ENCODE data around the gene RETREG1. TPM values are rescaled to one million over a fixed set of nuclear protein-coding genes. Genes with fewer than 3 reads are reported as not detected.
"Not testable (repeated sequence)": the region's sequence is repeated elsewhere in the genome, so short reads cannot be mapped to it uniquely, and the experiment has no call there.

The RETREG1 gene
- total and polyA plus RNA-seq, 2 donors = 4.7 to 13.4 TPM

GRCh38 chr5:16642867-16643266, 26.1 kb upstream of the RETREG1 start:
- 78% methylated on average over 2 of the region's 2 CpGs for WGBS
- Histone ChIP-seq H3K36me3 (ENCODE audit: insufficient read depth) (no peaks in the 10 kb centered on the region), H3K4me3 (ENCODE audit: low read depth, low read length) (no peak overlapping the region), H3K27ac (ENCODE audit: low read depth) (no peak overlapping the region), H3K4me1 (ENCODE audit: insufficient read depth) (no peaks in the 10 kb centered on the region)
- no peak for DNase-seq (ENCODE audit: extremely low spot score)

- Histone ChIP-seq H3K4me3 (ENCODE audit: low read depth, low read length) (no peak overlapping the region), H3K27ac (ENCODE audit: low read depth) (no peak overlapping the region), H3K36me3 (ENCODE audit: insufficient read depth) (no peaks in the 10 kb centered on the region), H3K4me1 (ENCODE audit: insufficient read depth) (no peaks in the 10 kb centered on the region)
- WGBS = 92% methylated on average over 4 of the region's 4 CpGs
- DNase-seq (ENCODE audit: extremely low spot score) = no peak
Observed at GRCh38 chr5:16639206-16639605, 22.4 kb upstream of the RETREG1 start.

- no peaks in the 10 kb centered on the region for H3K36me3 ChIP-seq (ENCODE audit: insufficient read depth)
- no peak for DNase-seq (ENCODE audit: extremely low spot score)
- H3K4me3 ChIP-seq (ENCODE audit: low read depth, low read length) = no peak overlapping the region
- 75% methylated on average over 3 of the region's 3 CpGs for WGBS
- no peak overlapping the region for H3K27ac ChIP-seq (ENCODE audit: low read depth)
- H3K4me1 ChIP-seq (ENCODE audit: insufficient read depth) = no peaks in the 10 kb centered on the region
Observed at GRCh38 chr5:16628376-16628775, 11.6 kb upstream of the RETREG1 start.

GRCh38 chr5:16626696-16627264, 10.0 kb upstream of the RETREG1 start:
- DNase-seq (ENCODE audit: extremely low spot score) = no peak
- Histone ChIP-seq H3K4me1 (ENCODE audit: insufficient read depth) (no peaks in the 10 kb centered on the region), H3K27ac (ENCODE audit: low read depth) (no peak overlapping the region), H3K4me3 (ENCODE audit: low read depth, low read length) (no peak overlapping the region), H3K36me3 (ENCODE audit: insufficient read depth) (no peaks in the 10 kb centered on the region)
- WGBS = 59% methylated on average over 5 of the region's 5 CpGs

DNA sequence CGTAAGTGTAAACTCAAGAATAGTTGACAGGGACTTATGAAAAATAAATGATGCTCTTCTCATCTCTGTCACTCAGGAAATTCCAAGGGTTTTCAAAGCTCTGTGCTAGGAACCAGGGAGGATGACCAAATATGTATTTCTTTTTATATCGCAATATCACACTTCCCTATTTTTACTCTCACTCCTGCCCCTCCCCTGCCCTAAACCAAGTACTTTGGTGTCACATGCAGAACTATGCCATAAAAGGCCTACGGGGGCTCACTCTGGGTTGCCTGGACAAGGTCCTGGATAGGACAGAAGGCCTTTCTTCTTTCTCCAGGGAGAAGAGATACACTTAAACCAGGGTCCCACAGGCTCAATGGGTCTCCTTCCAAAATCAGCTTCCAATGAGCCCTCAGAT, 8.3 kb upstream of the RETREG1 start:
- H3K36me3 ChIP-seq (ENCODE audit: insufficient read depth) = no peaks in the 10 kb centered on the region
- H3K4me1 ChIP-seq (ENCODE audit: insufficient read depth) = no peaks in the 10 kb centered on the region
- H3K4me3 ChIP-seq (ENCODE audit: low read depth, low read length) = no peak overlapping the region
- no peak overlapping the region for H3K27ac ChIP-seq (ENCODE audit: low read depth)
- DNase-seq (ENCODE audit: extremely low spot score) = no peak
- WGBS = 51% methylated on average over 3 of the region's 3 CpGs

DNA sequence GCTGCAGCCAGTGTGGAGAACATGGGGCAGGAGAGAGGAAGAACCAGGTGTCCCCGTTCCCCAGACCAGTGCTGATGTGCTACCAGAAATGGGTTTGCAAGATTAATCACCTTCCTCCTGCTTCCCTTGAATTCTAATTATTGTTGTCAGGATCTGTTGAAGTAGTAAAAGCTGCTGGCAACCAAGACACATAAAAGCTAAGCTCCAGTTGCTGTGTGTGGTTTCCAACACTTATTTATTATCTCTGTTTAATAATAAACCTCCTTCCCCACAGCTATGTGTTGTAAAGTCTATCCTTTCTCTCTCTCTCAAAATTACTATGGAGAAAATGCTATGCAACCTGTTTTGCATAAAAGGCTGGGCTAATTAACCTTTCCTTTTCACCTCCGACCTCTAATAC, 2.3 kb upstream of the RETREG1 start:
- WGBS = 66% methylated on average over 2 of the region's 2 CpGs
- Histone ChIP-seq H3K36me3 (ENCODE audit: insufficient read depth) (no peaks in the 10 kb centered on the region), H3K4me1 (ENCODE audit: insufficient read depth) (no peaks in the 10 kb centered on the region), H3K27ac (ENCODE audit: low read depth) (no peak overlapping the region), H3K4me3 (ENCODE audit: low read depth, low read length) (no peak overlapping the region)
- no peak for DNase-seq (ENCODE audit: extremely low spot score)

GRCh38 chr5:16618138-16618897, 1.5 kb upstream of the RETREG1 start:
- Histone ChIP-seq H3K36me3 (ENCODE audit: insufficient read depth) (no peaks in the 10 kb centered on the region), H3K27ac (ENCODE audit: low read depth) (no peak overlapping the region), H3K4me3 (ENCODE audit: low read depth, low read length) (no peak overlapping the region), H3K4me1 (ENCODE audit: insufficient read depth) (no peaks in the 10 kb centered on the region)
- 64% methylated on average over 10 of the region's 10 CpGs for WGBS
- no peak for DNase-seq (ENCODE audit: extremely low spot score)

GRCh38 chr5:16617274-16617968, 624 bp upstream of the RETREG1 start:
- H3K27ac ChIP-seq (ENCODE audit: low read depth) = peak overlapping the region; percentile 27

GRCh38 chr5:16615741-16616535, 859 bp downstream of the RETREG1 start:
- Histone ChIP-seq H3K36me3 (ENCODE audit: insufficient read depth) (no peaks in the 10 kb centered on the region), H3K27ac (ENCODE audit: low read depth) (no peak overlapping the region), H3K4me1 (ENCODE audit: insufficient read depth) (no peaks in the 10 kb centered on the region), H3K4me3 (ENCODE audit: low read depth, low read length) (peak overlapping the region; percentile 73)
- DNase-seq (ENCODE audit: extremely low spot score) = no peak
- 17% methylated on average over 31 of the region's 31 CpGs for WGBS

More at GRCh38 chr5:16617274-16617968, 624 bp upstream of the RETREG1 start:
- no peaks in the 10 kb centered on the region for H3K36me3 ChIP-seq (ENCODE audit: insufficient read depth)
- peak overlapping the region; percentile 73 for H3K4me3 ChIP-seq (ENCODE audit: low read depth, low read length)
- DNase-seq (ENCODE audit: extremely low spot score) = no peak
- WGBS = 35% methylated on average over 27 of the region's 27 CpGs
- no peaks in the 10 kb centered on the region for H3K4me1 ChIP-seq (ENCODE audit: insufficient read depth)

GRCh38 chr5:16612007-16612406, 4.8 kb downstream of the RETREG1 start:
- Histone ChIP-seq H3K27ac (ENCODE audit: low read depth) (no peak overlapping the region), H3K4me3 (ENCODE audit: low read depth, low read length) (no peak overlapping the region), H3K36me3 (ENCODE audit: insufficient read depth) (no peaks in the 10 kb centered on the region), H3K4me1 (ENCODE audit: insufficient read depth) (no peaks in the 10 kb centered on the region)
- DNase-seq (ENCODE audit: extremely low spot score) = no peak
- 94% methylated on average over 2 of the region's 2 CpGs for WGBS

DNA sequence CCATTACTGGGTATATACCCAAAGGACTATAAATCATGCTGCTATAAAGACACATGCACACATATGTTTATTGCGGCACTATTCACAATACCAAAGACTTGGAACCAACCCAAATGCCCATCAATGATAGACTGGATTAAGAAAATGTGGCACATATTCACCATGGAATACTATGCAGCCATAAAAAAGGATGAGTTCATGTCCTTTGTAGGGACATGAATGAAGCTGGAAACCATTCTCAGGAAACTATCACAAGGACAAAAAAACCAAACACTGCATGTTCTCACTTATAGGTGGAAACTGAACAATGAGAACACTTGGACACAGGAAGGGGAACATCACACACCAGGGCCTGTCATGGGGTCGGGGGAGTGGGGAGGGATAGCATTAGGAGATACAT, 5.9 kb downstream of the RETREG1 start:
- H3K27ac ChIP-seq (ENCODE audit: low read depth); H3K4me3 ChIP-seq (ENCODE audit: low read depth, low read length); H3K4me1 ChIP-seq (ENCODE audit: insufficient read depth); DNase-seq (ENCODE audit: extremely low spot score); H3K36me3 ChIP-seq (ENCODE audit: insufficient read depth): not testable (repeated sequence)
- 89% methylated on average over 2 of the region's 2 CpGs for WGBS

- Histone ChIP-seq H3K36me3 (ENCODE audit: insufficient read depth) (no peaks in the 10 kb centered on the region), H3K27ac (ENCODE audit: low read depth) (no peak overlapping the region), H3K4me3 (ENCODE audit: low read depth, low read length) (no peak overlapping the region), H3K4me1 (ENCODE audit: insufficient read depth) (no peaks in the 10 kb centered on the region)
- DNase-seq (ENCODE audit: extremely low spot score) = no peak
- 71% methylated on average over 9 of the region's 9 CpGs for WGBS
Observed at GRCh38 chr5:16609412-16609811, 7.4 kb downstream of the RETREG1 start.

GRCh38 chr5:16606628-16607027, 10.2 kb downstream of the RETREG1 start:
- Histone ChIP-seq H3K4me3 (ENCODE audit: low read depth, low read length) (no peak overlapping the region), H3K36me3 (ENCODE audit: insufficient read depth) (no peaks in the 10 kb centered on the region), H3K27ac (ENCODE audit: low read depth) (no peak overlapping the region), H3K4me1 (ENCODE audit: insufficient read depth) (no peaks in the 10 kb centered on the region)
- WGBS = 97% methylated on average over 1 of the region's 1 CpG
- no peak for DNase-seq (ENCODE audit: extremely low spot score)
